ENCODE data around the gene CA11. TPM values are rescaled to one million over a fixed set of nuclear protein-coding genes. Genes with fewer than 3 reads are reported as not detected.

The CA11 gene
- total and polyA plus RNA-seq, 9 of the 15 experiments (the other 6 are each of a cell fraction or from before 2014, with no cell fraction given): 2.9 to 19.9 (median 8.3) TPM

DNA sequence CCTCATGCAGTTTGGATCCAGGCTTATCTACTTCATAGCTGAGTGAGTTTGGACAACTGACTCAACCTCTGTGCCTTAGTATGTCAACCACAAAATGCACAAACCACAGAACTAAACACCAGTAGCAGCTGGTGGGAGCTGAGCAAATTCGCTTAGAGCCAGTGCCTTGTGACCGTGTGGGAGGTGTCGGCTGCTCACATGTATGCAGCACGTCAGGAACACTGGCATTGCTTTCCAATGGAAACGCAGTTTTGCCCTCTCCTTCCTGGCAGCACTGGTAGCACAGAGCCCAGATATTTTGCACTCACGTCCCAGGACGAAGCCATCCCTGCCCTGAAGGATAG is 35.1 kb upstream of the CA11 start (continued):
- no peak for TF ChIP-seq ZNF778 (CRISPR knock-in tag; IDR thresholded peaks at IDR 0.05)
- no peak for TF ChIP-seq PATZ1 (CRISPR knock-in tag; IDR thresholded peaks at IDR 0.05; ENCODE audit: borderline replicate concordance)
- TF ChIP-seq KDM4B (IDR thresholded peaks at IDR 0.05; ENCODE audit: borderline replicate concordance in 2 of 2, low read depth in 1 of 2): no peak
- TF ChIP-seq PHF20 (IDR thresholded peaks at IDR 0.05; ENCODE audit: partially characterized antibody): no peak
- no peak for TF ChIP-seq TEAD2 (tag; IDR thresholded peaks at IDR 0.05)
- TF ChIP-seq BHLHE40 (IDR thresholded peaks at IDR 0.05; ENCODE audit: low read length): peak; percentile 77
- TF ChIP-seq SFPQ (IDR thresholded peaks at IDR 0.05; ENCODE audit: low read depth, low read length): no peak
- no peak for TF ChIP-seq CBX8 (IDR thresholded peaks at IDR 0.05; ENCODE audit: borderline replicate concordance, extremely low read depth, low read depth, low read length, poor library complexity, severe bottlenecking)
- TF ChIP-seq TGIF2 (CRISPR knock-in tag; IDR thresholded peaks at IDR 0.05): no peak
- no peak for TF ChIP-seq ZSCAN29 (IDR thresholded peaks at IDR 0.05)
- TF ChIP-seq LCOR (CRISPR knock-in tag; IDR thresholded peaks at IDR 0.05): peak; percentile 70; the same call in 1 of the 2 replicates
- no peak for TF ChIP-seq ZNF696 (CRISPR knock-in tag; conservative IDR thresholded peaks at IDR 0.05)
- no peak for TF ChIP-seq ZKSCAN8 (CRISPR knock-in tag; IDR thresholded peaks at IDR 0.05)
- no peak for TF ChIP-seq ZFP1 (CRISPR knock-in tag; IDR thresholded peaks at IDR 0.05)
- no peak for TF ChIP-seq NFXL1 (CRISPR knock-in tag; IDR thresholded peaks at IDR 0.05)
- no peak for TF ChIP-seq ZNF79 (CRISPR knock-in tag; IDR thresholded peaks at IDR 0.05; ENCODE audit: low read depth)
- TF ChIP-seq NFE2 (IDR thresholded peaks at IDR 0.05; ENCODE audit: low read depth): no peak
- no peak for TF ChIP-seq CBX5 (IDR thresholded peaks at IDR 0.05; ENCODE audit: borderline replicate concordance, low read depth)
- TF ChIP-seq RB1 (IDR thresholded peaks at IDR 0.05; ENCODE audit: low read depth): no peak
- no peak for TF ChIP-seq TCF7 (IDR thresholded peaks at IDR 0.05; ENCODE audit: borderline replicate concordance)
- TF ChIP-seq RNF2 (IDR thresholded peaks at IDR 0.05): peak; percentile 71; the same call in 1 of the 2 replicates
- TF ChIP-seq ESRRA (IDR thresholded peaks at IDR 0.05; ENCODE audit: borderline replicate concordance, low read depth): peak; percentile 85; the same call in 1 of the 2 replicates
- TF ChIP-seq CTBP1 (IDR thresholded peaks at IDR 0.05; ENCODE audit: borderline replicate concordance): 0 out of 2 replicates have a peak, but pooled peaks have one; percentile 27
- no peak for TF ChIP-seq NBN (IDR thresholded peaks at IDR 0.05; ENCODE audit: low read depth)
- no peak for TF ChIP-seq MCM3 (IDR thresholded peaks at IDR 0.05)
- TF ChIP-seq POLR2H (tag; IDR thresholded peaks at IDR 0.05; ENCODE audit: low read depth): no peak
- TF ChIP-seq KLF10 (CRISPR knock-in tag; IDR thresholded peaks at IDR 0.05): no peak
- TF ChIP-seq FOXM1 (IDR thresholded peaks at IDR 0.05; ENCODE audit: low read depth): no peak
- TF ChIP-seq FOXM1 (CRISPR knock-in tag; IDR thresholded peaks at IDR 0.05; ENCODE audit: low read depth): no peak

Data from K562 (cell line).